Right ventricle myocardium superior (tissue), 1 donor: Measurements from ENCODE around the gene ZNF526. TPM values are rescaled to one million over a fixed set of nuclear protein-coding genes. Genes with fewer than 3 reads are reported as not detected.

Experiments
- ATAC-seq: fragments of 200-7000 bp; cut with Tn5 transposase; one replicate; pipeline ENCODE4 v1.9.1; 2020; ENCODE audit warnings: mild to moderate bottlenecking; ENCODE audit not compliant: poor library complexity
- DNase-seq: peaks from one replicate; pipeline ENCODE4 v3.0.0-alpha.2; 2020
- intact Hi-C: fragments of 100-400 bp; cut with DNase I; formaldehyde crosslinking; loops from one replicate; pipeline ENCODE4 v1.11.2; 2022
- long read RNA-seq: library from polyadenylated mRNA; unstranded; transcript quantifications from one replicate; pipeline ENCODE4 v2.0.0, GENCODE V29; 2021
- total RNA-seq: library from RNA; stranded (reverse); fragmentation: NEBNext Ultra II Directional; extraction: Animal tissue kit (Norgen Biotek cat#: 25700); gene quantifications from one replicate; pipeline ENCODE4 v1.2.1, GENCODE V29; 2021
- donor health status: DM: no; HTN: yes; CAD: no; lungs with severe emphysema.

Gene ZNF526, protein sequence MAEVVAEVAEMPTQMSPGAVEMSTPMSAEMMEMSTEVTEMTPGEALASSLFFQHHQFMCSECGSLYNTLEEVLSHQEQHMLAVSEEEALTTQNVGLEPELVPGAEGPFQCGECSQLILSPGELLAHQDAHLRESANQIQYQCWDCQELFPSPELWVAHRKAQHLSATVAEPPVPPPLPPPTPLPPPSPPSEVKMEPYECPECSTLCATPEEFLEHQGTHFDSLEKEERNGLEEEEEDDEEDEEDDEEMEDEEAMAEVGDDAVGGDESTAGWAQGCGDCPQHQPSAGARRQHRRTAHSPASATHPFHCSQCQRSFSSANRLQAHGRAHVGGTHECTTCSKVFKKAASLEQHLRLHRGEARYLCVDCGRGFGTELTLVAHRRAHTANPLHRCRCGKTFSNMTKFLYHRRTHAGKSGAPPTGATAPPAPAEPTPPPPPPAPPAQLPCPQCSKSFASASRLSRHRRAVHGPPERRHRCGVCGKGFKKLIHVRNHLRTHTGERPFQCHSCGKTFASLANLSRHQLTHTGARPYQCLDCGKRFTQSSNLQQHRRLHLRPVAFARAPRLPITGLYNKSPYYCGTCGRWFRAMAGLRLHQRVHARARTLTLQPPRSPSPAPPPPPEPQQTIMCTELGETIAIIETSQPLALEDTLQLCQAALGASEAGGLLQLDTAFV
- 5.4 TPM for total RNA-seq
- long read RNA-seq, full-length matches to known transcripts, result 7 of 13 reads
- long read RNA-seq, partial matches to known transcripts, result 0 of 13 reads
- long read RNA-seq, other reads (novel, unspliced or antisense), result 6 of 13 reads

DNA sequence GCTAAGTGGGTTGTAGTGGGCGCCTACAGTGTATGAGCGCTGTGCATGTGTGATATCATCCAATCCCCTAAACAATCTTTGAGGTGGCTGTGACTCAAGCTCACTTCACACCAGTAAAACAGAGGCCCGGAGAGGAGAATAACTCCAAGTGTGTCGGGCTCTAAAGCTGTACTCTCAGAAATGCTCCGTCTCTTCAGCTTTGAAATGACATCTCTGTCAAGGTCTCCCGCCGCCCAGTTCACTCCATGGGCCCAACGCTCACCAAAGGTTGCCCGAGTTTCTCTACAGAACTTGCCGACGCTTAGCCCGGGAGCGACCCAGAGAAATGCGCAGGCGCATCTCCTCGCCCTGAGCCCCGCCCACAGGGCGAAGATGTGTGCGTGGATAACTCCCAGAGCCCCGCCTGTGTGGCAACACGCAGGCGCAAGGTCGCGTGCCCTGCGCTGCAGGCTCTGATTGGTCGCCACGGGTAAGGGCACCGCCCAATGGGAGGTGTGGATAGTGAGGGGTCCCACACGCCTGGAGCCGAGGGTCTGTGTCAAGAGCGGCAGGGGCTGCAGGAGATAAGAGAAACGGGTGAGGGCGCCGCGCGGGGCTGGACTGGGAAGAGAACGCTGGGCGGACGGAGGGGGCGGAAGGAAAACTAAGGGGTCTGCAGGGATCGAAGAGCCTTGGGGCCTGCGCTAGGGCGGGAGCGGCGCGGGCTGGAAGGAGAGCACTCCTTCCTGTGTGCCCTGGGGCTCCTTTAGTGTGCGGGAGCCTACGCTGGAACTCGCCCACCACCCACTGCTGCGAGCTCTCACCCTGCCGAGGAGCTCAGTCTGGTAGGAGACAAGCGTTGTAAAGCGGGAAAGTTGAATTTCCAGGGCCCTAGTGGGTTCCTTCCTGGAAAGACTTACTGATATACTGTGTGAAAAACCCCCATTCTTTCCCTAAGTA lies at the start of gene ZNF526:
TSS of gene ZNF526 (plus strand) at position 501 of the 939 bp plus-strand sequence. CDS start 4,092 bp downstream, outside the sequence.
- peak; percentile 99 for DNase-seq
- ATAC-seq, result peak; percentile 91
- intact Hi-C loops, result no loop called here

DNA sequence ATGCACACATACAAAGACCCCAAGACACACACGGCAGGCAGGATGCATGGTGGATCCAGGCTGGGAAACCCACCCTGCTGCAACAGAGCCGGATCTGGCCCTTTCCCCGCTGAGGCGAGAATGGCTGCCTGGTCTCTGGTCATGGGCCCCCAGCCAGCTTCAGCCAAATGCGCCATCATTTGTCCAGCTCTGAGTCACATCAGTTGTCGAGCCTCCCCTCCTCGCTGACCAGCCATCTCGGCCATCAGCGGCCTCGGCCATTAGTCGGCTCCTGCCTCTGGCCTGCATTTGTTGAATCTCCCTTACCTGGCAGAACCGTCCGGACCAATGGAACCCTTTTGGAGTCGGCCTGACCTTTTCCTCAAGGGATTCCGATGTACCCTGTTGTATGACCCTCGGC lies 49.4 kb upstream of the ZNF526 start:
- no peak for DNase-seq
- intact Hi-C loops, result no loop called here
- ATAC-seq, result no peak

DNA sequence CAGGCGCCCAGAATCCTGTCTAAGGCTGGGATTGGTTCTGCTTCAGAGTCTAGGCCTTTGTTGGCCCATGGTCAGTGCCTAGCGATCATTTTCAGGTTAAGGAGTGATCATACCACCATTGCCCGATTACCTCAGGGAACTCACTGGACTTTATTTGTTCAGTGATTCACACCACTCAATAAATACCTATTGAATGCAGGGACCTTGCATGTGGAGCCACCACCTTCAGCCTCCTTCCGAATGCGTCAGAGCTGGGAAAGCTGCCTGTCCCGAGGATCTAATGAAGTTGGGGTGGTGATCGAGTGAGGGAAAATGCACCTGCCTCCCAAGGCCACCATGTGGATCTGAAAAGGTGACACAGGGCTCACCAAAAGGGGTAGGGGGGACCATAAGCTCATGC lies 47.9 kb upstream of the ZNF526 start:
- no peak for ATAC-seq
- no peak for DNase-seq
- intact Hi-C loops, result no loop called here

DNA sequence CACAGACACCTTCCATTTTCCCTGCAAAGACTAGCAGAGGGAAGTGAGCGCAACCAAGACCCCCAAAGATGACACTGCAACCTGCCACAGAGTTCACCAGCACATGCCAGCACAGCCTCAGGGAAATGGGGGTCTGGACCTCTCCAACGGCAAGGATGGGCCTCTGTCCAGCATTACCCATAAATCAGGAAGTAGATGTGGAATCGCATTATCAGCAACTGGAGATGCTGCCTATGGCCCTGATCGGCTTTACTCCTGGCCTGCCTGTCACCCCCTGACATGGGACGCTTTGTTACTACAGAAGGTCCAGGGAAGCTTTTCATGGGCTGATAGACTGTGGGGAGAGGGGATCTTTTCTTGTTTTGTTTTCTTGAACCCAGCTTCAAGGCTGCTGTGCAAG lies 46.4 kb upstream of the ZNF526 start:
- no peak for DNase-seq
- intact Hi-C loops, result no loop called here
- no peak for ATAC-seq

DNA sequence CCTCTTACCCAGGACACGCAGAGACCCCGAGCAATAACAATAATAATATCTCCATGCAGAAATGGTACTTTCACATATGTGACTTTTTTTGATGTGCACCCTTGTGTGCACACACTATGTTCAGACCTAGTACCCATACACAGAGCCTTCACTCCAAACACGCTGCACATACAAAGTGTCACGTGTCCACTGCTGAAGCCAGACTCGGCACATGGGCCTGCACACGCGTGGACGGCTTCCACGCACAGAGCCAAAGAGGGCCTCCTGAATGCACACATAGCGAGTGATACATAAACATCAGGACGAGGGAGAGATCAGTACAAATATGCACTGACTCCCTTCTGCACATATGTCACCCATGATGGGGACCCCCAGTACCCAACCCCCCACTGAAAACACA lies 45.9 kb upstream of the ZNF526 start:
- DNase-seq, result no peak
- intact Hi-C loops, result no loop called here
- no peak for ATAC-seq

DNA sequence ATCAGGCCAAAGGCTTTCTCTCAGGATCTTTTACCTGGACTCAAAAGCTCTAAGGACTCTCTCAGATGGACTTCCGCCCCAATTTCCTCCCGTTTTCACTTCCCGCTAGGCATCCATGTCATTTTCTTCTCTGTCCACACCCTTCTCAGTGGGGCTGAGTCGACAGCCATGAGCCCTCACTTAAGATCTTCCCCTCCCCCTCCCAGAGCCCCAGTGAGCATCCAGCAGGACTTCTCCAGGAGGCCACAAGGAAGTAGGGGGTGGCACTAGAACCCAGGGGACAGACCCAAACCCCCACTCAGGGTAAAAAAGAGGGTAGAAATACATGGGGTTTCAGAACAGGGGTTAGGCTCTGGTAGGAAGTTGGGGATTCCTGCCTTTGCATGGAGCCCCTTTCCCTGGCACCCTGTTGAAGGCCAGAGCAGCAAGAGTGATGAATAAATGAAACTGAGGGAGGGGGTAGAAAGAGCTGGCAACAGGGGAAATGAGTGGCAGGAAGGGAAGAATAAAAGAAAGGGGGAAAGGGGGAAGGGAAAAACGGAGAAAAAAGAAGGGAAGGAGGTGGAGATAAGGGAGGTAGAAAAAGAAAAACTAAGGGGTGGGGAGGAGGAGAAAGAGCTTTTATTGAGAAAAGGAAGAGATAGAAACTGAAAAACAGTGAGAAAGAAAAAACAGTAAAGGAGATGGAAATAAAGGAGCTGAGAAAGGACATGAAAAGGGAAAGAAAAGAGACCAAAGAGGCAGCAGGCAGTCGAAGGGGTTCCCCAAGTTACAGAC lies 45.0 kb upstream of the ZNF526 start:
- ATAC-seq, result no peak
- intact Hi-C loops, result no loop called here
- no peak for DNase-seq

DNA sequence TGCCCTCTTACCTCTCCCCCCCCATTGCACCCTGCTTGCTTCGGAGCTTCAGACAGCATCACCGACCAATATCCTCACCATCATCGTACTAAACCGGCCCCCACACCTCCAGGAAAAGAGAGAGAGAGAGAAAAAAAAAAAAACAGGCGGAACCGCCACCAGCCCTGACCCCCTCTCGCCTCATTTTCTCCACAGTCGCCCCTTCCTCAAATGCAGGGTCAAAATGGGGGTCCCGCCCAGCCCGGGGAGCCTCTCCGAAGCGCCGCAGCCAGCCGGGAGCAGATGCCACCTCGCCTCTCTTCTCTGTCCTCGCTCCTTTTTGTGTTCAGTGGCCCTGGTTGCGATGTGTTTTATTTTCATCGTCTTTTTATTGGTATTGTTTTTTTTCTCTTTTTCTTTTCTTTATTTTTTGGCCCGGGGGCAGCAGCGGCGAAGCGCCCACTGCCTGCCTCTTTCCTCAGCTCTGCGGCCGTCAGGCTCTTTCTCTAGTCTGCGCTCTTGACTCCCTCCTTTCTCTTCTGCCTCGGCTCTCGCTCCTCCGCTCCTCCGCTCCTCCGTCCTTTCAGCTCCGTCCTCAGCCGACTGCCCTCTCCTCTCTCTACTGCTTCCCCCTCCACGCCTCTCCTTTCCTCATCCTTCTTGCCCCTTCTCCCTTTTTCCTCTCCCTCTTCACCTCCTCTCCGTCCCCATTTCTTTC lies 44.0 kb upstream of the ZNF526 start:
- DNase-seq (no peak), ATAC-seq (peak; percentile 49)
- intact Hi-C loops, result no loop called here

DNA sequence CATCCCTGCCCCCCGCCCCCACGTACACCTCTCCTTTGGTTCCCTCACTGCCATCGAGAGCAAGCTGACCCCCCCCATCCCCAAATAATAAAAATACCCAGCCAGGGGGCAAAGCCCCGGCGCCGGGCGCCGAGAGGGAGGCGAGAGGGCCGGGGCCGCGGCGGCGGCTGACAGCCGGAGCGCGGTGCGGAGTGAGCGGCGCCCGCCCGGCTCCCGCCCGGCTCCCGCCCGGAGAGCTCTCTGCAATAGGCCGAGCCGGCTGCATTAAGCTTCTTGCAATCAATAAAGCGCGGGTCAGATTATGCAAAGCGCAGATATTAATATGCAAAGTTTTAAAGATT lies 43.5 kb upstream of the ZNF526 start:
- DNase-seq, result no peak
- intact Hi-C loops, result no loop called here
- ATAC-seq, result peak; percentile 75

DNA sequence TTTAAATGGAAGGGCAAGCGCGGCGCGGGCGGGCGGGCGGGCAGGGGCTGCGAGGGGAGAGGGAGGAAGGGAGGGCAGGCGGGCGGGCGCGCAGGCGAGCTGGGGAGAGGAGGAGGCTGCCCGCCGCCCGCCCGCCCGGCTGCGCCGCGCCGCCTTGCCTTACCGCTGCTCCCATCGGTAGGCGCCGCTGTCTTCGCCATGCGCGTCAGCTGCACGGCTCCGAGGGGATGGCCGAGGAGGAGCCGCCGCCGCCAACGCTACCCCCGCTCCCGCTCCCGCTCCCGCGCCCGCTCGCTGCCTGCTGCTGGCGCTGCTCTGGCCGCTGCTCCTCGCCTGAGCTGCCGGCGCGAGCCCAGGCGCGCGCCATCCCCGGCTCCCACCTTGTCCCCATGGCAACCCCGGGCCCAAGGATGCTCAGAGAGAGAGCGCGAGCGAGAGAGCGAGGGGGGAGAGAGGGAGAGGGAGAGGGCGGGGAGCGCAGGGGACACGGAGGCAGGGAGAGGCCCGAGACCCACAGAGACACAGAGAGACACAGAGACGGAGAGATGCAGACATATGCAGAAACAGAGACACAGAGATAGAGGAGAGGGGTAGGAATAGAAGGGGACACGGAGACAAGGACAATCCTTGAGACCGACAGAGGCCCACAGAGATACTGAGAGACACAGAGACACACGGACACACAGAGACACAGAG lies 43.0 kb upstream of the ZNF526 start:
- intact Hi-C loops, result no loop called here
- ATAC-seq, result peak; percentile 98
- peak; percentile 84 for DNase-seq

DNA sequence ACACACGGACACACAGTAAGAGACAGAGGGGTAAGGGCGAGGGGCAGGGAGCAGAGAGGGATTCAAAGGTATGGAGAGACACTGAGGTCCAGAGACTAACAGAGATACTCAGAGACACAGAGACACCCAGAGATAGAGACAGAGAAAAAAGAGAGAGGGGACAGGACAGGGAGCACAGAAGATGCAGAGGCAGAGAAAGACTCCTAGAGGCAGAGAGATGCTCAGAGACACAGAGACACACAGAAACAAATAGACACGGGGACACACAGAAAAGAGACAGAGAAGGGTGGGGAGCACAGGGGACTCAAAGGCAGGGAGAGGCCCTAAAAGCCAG lies 42.5 kb upstream of the ZNF526 start:
- intact Hi-C loops, result no loop called here
- DNase-seq, result no peak
- ATAC-seq, result no peak

DNA sequence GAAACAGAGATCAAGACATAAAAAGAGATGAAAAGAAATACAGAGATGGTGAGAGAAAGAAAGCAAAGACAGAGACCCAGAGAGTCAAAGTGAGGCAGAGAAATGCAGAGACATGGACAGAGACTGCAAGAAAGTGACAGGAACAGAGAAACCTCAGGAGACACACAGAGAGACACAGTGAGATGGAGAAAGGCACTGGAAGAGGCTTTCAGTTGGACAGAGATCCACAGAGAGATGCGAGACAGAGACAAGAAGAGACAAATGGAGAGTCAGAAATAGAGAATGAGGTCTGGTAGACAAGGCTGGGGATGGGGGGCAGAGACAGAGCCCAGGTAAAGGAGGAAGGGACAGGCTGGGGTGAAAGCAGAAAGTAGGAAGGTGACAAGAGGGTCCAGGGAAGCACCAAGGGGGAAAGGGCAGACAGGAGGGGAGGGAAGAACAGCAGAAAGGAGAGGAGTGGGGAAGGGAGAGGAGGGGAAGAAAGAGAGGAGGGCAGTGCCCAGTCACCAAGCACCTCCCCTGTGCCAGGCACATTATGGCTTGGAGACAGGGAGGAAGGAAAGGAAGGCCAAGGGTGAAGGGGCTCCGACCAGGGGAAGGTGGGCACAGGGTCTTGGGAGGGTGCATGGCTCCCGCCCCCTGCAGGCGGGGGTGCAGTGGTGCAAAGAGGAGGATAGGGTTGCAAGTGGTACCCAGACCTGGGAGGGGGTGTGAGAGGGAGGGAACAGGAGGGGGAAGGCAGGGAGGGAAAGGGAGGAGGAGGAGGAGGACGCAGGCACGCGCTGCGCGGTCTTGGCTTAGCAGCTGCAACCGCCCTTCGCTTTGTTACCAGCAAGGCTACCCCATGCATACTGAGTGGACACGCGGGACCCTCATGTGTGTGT lies 41.1 kb upstream of the ZNF526 start:
- ATAC-seq (no peak), DNase-seq (no peak)
- intact Hi-C loops, result no loop called here

DNA sequence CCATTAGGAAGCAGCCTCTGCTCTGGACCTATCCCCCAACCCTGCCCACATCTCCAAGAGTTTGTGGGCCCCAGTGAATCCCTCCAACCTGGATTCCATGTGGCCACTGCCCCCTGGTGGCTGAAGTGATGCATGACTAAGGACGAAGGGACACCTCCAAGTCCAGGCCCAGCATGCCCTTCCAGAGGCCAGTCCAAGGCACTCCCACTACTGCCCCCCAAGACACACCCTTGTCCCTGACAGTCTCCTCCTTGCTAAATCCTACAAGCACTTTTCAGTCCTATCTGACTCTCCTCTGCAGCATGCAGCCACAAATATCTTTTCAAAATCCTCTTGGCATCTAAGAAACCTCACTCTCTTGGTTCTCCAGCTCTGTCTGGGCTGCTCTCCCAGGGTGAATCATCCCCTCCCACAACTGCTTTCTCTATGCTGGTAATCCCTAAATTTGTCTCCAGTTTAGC lies 35.7 kb upstream of the ZNF526 start:
- ATAC-seq (peak; percentile 76), DNase-seq (peak; percentile 82)
- intact Hi-C loops, result loop anchor here (2.0 kb wide), 1 partner anchor 52 kb away; the partner anchor contains the start of gene POU2F2

DNA sequence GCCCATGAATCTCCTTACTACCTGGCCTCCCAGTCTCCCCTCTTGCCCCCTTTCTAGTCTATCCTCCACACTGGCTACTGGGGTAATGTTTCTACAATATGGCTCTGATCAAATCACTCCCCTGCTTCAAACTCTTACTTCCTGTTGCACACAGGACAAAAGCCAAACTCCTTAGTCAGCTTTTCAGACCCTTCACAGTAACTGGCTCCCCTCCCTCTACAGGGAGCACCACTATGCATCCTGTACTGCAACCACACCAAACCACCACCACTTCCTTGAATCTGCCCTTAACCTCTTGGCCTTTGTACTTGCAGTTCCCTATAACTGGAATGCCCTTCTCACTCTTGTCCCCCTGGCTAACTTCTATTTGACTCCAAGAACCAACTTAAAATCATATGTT lies 34.8 kb upstream of the ZNF526 start:
- DNase-seq, result no peak
- intact Hi-C loops, result loop anchor here (2.0 kb wide), 1 partner anchor 52 kb away; the partner anchor contains the start of gene POU2F2
- peak; percentile 66 for ATAC-seq

DNA sequence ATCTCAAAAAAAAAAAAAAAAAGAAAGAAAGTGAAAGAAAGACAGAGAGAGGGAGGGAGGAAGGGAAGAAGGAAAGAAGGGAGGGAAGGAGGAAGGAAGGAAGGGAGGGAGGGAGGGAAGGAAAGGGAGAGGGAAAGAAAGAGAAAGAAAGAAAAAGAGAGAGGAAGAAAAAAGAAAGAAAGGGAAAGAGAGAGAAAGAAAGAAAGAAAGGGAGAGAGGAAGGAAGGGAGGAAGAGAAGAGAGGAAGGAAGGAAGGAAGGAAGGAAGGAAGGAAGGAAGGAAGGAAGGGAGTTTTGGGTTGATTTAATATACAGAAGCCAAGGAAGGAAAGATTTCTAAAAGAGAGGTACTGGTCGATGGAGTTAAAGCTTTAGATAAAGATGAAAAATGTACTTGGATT lies 31.4 kb upstream of the ZNF526 start:
- intact Hi-C loops, result no loop called here
- no peak for ATAC-seq

DNA sequence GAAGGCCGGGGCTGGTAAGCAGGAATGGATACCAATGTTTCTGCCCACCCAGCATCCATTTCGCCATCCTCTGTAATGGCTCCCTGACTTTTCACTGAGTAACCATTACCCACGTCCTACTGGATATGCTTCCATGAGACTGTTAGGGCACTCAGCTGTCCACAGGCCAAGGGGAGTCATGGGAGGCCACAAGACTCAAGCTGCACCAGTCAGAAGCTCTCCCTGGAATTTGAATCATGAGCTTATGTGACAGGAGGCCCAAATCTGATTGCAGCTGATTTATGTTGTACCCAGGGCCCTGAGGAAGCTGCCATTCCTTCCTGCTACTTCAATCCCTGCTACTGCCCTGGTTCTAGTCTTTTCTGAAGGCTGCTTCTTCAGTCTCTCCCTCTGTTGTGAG lies 31.0 kb upstream of the ZNF526 start:
- no peak for DNase-seq
- ATAC-seq, result no peak
- intact Hi-C loops, result no loop called here

More for the DNA sequence above, 31.4 kb upstream of the ZNF526 start:
- no peak for DNase-seq

DNA sequence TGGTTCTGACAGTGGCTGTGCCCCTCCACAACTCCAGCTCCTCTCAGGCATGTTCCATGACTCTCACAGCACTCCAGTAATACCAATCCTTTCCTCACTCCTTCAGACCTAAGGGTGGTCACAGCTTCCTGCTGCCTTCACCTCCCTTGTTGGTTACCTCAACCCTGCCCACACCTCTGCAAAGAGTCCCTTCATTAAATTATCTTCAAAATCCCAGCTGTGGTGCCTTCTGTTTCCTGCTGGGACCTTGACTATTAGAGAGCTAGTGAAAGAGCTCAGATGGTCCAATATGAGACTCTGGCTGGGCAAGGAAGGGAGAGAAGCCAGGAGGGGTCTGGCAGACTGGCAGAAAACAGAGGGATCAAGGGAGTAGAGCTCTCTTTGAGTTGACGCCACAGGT lies 28.8 kb upstream of the ZNF526 start:
- no peak for DNase-seq
- no peak for ATAC-seq
- intact Hi-C loops, result no loop called here
